Mesothelial cell of epicardium (in vitro differentiated cells): Measurements from ENCODE around the gene GABRD. TPM values are rescaled to one million over a fixed set of nuclear protein-coding genes. Genes with fewer than 3 reads are reported as not detected.

Source experiments
- DNase-seq, 2 experiments: peaks; one replicate each; pipeline ENCODE4 v3.0.0; 2021; ENCODE audit warnings: low spot score in 2 of 2; ENCODE audit not compliant: unreplicated experiment in 2 of 2
- H3K27ac Mint-ChIP-seq: 2 replicates; pipeline ENCODE4 v1.8.0; 2021; ENCODE audit warnings: mixed read lengths
- H3K27me3 Mint-ChIP-seq: 2 replicates; pipeline ENCODE4 v1.8.0; 2021; ENCODE audit warnings: low read depth, mixed read lengths
- H3K36me3 Mint-ChIP-seq: 2 replicates; pipeline ENCODE4 v1.8.0; 2021; ENCODE audit warnings: mixed read lengths
- H3K4me1 Mint-ChIP-seq: 2 replicates; pipeline ENCODE4 v1.8.0; 2021; ENCODE audit warnings: mixed read lengths
- H3K4me3 Mint-ChIP-seq: 2 replicates; pipeline ENCODE4 v1.8.0; 2021; ENCODE audit warnings: mild to moderate bottlenecking, moderate library complexity, mixed read lengths
- H3K9me3 Mint-ChIP-seq: 2 replicates; pipeline ENCODE4 v1.8.0; 2021; ENCODE audit warnings: mixed read lengths
- CTCF ChIP-seq: fragments of 200-600 bp; sonication (generic); IDR thresholded peaks from one replicate; pipeline ENCODE4 v1.5.0; 2021; ENCODE audit warnings: antibody characterized with exemption; ENCODE audit not compliant: unreplicated experiment
- total RNA-seq: library from RNA; stranded (reverse); gene quantifications from 3 replicates; pipeline ENCODE4 v1.2.1, GENCODE V29; 2021

The GABRD gene
- total RNA-seq, 1 donor from 2014 or later, result 0.09 TPM

- H3K27ac Mint-ChIP-seq, result no peak overlapping the region
Observed at GRCh38 chr1:2061065-2061778, 42.1 kb downstream of the GABRD start.

GRCh38 chr1:2065699-2066098, 46.6 kb downstream of the GABRD start:
- Mint-ChIP-seq H3K36me3 (peaks cover 46% of the 10 kb centered on the region), H3K4me1 (no peaks in the 10 kb centered on the region), H3K27me3 (no peaks in the 10 kb centered on the region), H3K27ac (no peak overlapping the region), H3K9me3 (peaks cover 25% of the 10 kb centered on the region), H3K4me3 (no peak overlapping the region)
- no peak for DNase-seq
- no peak for TF ChIP-seq CTCF

More at GRCh38 chr1:2061065-2061778, 42.1 kb downstream of the GABRD start:
- Mint-ChIP-seq H3K4me3 (no peak overlapping the region), H3K9me3 (peaks cover 18% of the 10 kb centered on the region), H3K4me1 (no peaks in the 10 kb centered on the region), H3K36me3 (peaks cover 44% of the 10 kb centered on the region), H3K27me3 (no peaks in the 10 kb centered on the region)
- DNase-seq, result no peak
- TF ChIP-seq CTCF, result no peak

- H3K27ac Mint-ChIP-seq, result no peak overlapping the region
- H3K27me3 Mint-ChIP-seq, result no peaks in the 10 kb centered on the region
- no peak for DNase-seq
- peaks cover 6% of the 10 kb centered on the region for H3K4me1 Mint-ChIP-seq
- H3K36me3 Mint-ChIP-seq, result peaks cover 42% of the 10 kb centered on the region
- TF ChIP-seq CTCF, result no peak
- H3K4me3 Mint-ChIP-seq, result no peak overlapping the region
- H3K9me3 Mint-ChIP-seq, result peaks cover 25% of the 10 kb centered on the region
Observed at GRCh38 chr1:2067393-2067792, 48.2 kb downstream of the GABRD start.

GRCh38 chr1:2067981-2068380, 48.8 kb downstream of the GABRD start:
- peaks cover 38% of the 10 kb centered on the region for H3K36me3 Mint-ChIP-seq
- no peak for DNase-seq
- no peak for TF ChIP-seq CTCF
- peaks cover 25% of the 10 kb centered on the region for H3K9me3 Mint-ChIP-seq
- no peak overlapping the region for H3K27ac Mint-ChIP-seq
- H3K4me1 Mint-ChIP-seq, result peaks cover 8% of the 10 kb centered on the region
- H3K27me3 Mint-ChIP-seq, result no peaks in the 10 kb centered on the region
- H3K4me3 Mint-ChIP-seq, result no peak overlapping the region

GRCh38 chr1:2068951-2069350, 49.8 kb downstream of the GABRD start:
- peaks cover 29% of the 10 kb centered on the region for H3K36me3 Mint-ChIP-seq
- H3K27ac Mint-ChIP-seq, result no peak overlapping the region
- H3K4me3 Mint-ChIP-seq, result no peak overlapping the region
- H3K9me3 Mint-ChIP-seq, result peaks cover 25% of the 10 kb centered on the region
- TF ChIP-seq CTCF, result no peak
- DNase-seq, result no peak
- peaks cover 8% of the 10 kb centered on the region for H3K4me1 Mint-ChIP-seq
- no peaks in the 10 kb centered on the region for H3K27me3 Mint-ChIP-seq
